IMR-90 (cell line): Measurements from ENCODE around the gene ADGRG6. TPM values are rescaled to one million over a fixed set of nuclear protein-coding genes. Genes with fewer than 3 reads are reported as not detected.

Experiments
- ATAC-seq: fragments of 200-7000 bp; cut with Tn5 transposase; 2 replicates; pipeline ENCODE4 v1.9.1; 2020; ENCODE audit warnings: low read depth, mild to moderate bottlenecking, moderate library complexity
- BruUV-seq: library from RNA; stranded (reverse); fragments of 400-500 nt; replicated peaks from 2 replicates; lab custom pipeline; 2021; lab: Mats Ljungman, UMichigan
- CTCF ChIA-PET: fragments of 300-600 bp; formaldehyde crosslinking; extraction: SDS; loops from one replicate; lab custom pipeline; 2021; ENCODE audit warnings: antibody characterized with exemption; lab: Yijun Ruan, JAX
- POLR2A ChIA-PET: fragments of 300-600 bp; sonication (Branson Sonifier 250); formaldehyde crosslinking; loops from one replicate; lab custom pipeline; 2022; ENCODE audit warnings: antibody characterized with exemption; ENCODE audit not compliant: unreplicated experiment; lab: Charles Lee
- DNase-seq: peaks from one replicate; pipeline ENCODE4 v3.0.0; 2013
- H2AFZ ChIP-seq: replicated peaks from 2 replicates; pipeline ENCODE3; 2013; ENCODE audit warnings: low read length, mild to moderate bottlenecking; ENCODE audit not compliant: poor library complexity
- H2AK5ac ChIP-seq: 2 replicates; pipeline ENCODE4 v1.6.1; 2013; ENCODE audit warnings: low read depth, low read length, inconsistent platforms
- H2AK9ac ChIP-seq: replicated peaks from 2 replicates; pipeline ENCODE3; 2013; ENCODE audit warnings: mild to moderate bottlenecking, low read depth, low read length, moderate library complexity; ENCODE audit not compliant: poor library complexity
- H2BK120ac ChIP-seq: 2 replicates; pipeline ENCODE4 v1.6.1; 2013; ENCODE audit warnings: low read depth, low read length, inconsistent platforms
- H2BK15ac ChIP-seq: 3 replicates; pipeline ENCODE4 v1.6.1; 2013; ENCODE audit warnings: low read depth, low read length, inconsistent platforms
- H2BK20ac ChIP-seq: 2 replicates; pipeline ENCODE4 v1.6.1; 2013; ENCODE audit warnings: low read depth, mild to moderate bottlenecking, inconsistent platforms, low read length, moderate library complexity
- H2BK5ac ChIP-seq: 2 replicates; pipeline ENCODE4 v1.6.1; 2013; ENCODE audit warnings: mild to moderate bottlenecking, low read depth, low read length, inconsistent platforms; ENCODE audit not compliant: poor library complexity, severe bottlenecking
- H3K14ac ChIP-seq: replicated peaks from 2 replicates; pipeline ENCODE4 v1.6.1; 2013; ENCODE audit warnings: low read depth, low read length, inconsistent platforms
- H3K18ac ChIP-seq: 2 replicates; pipeline ENCODE4 v1.6.1; 2013; ENCODE audit warnings: low read depth, low read length, control low read depth
- H3K23ac ChIP-seq: 2 replicates; pipeline ENCODE4 v1.6.1; 2013; ENCODE audit warnings: low read depth, low read length, inconsistent platforms
- H3K27ac ChIP-seq: 2 replicates; pipeline ENCODE4 v1.5.1; 2013; ENCODE audit warnings: mild to moderate bottlenecking, control low read depth, low read length; ENCODE audit not compliant: insufficient read depth
- H3K27me3 ChIP-seq: 2 replicates; pipeline ENCODE4 v1.6.1; 2013; ENCODE audit warnings: low read length; ENCODE audit not compliant: control insufficient read depth, insufficient read depth
- H3K36me3 ChIP-seq: 2 replicates; pipeline ENCODE4 v1.6.1; 2013; ENCODE audit warnings: low read length, mixed read lengths; ENCODE audit not compliant: control insufficient read depth, insufficient read depth
- H3K4ac ChIP-seq: 2 replicates; pipeline ENCODE4 v1.6.1; 2013; ENCODE audit warnings: low read depth, low read length, inconsistent platforms
- H3K4me1 ChIP-seq: 2 replicates; pipeline ENCODE4 v1.6.1; 2013; ENCODE audit warnings: low read length, mixed read lengths; ENCODE audit not compliant: control insufficient read depth, insufficient read depth
- H3K4me2 ChIP-seq: 2 replicates; pipeline ENCODE4 v1.6.1; 2013; ENCODE audit warnings: low read depth, mild to moderate bottlenecking, control low read depth, low read length, moderate library complexity
- H3K4me3 ChIP-seq: 2 replicates; pipeline ENCODE4 v1.5.1; 2013; ENCODE audit warnings: low read depth, mild to moderate bottlenecking, control low read depth, low read length, moderate library complexity; ENCODE audit not compliant: insufficient read depth
- H3K56ac ChIP-seq: 2 replicates; pipeline ENCODE4 v1.6.1; 2013; ENCODE audit warnings: low read length, inconsistent platforms; ENCODE audit not compliant: insufficient read depth; ENCODE audit errors: extremely low read depth
- H3K79me1 ChIP-seq, 2 experiments: 2 replicates each; pipeline ENCODE4 v1.6.1; 2013; ENCODE audit warnings: low read length in 2 of 2, inconsistent platforms in 1 of 2, low read depth in 1 of 2
- H3K9ac ChIP-seq: 2 replicates; pipeline ENCODE4 v1.6.1; 2013; ENCODE audit warnings: low read depth, low read length, control low read depth
- H3K9me1 ChIP-seq: 2 replicates; pipeline ENCODE4 v1.6.1; 2013; ENCODE audit warnings: low read length, inconsistent platforms; ENCODE audit not compliant: insufficient read depth
- H3K9me3 ChIP-seq: 2 replicates; pipeline ENCODE4 v1.6.1; 2013; ENCODE audit warnings: low read length; ENCODE audit not compliant: control insufficient read depth, insufficient read depth
- H4K20me1 ChIP-seq: 2 replicates; pipeline ENCODE4 v1.6.1; 2013; ENCODE audit warnings: low read length, inconsistent platforms; ENCODE audit not compliant: insufficient read depth
- H4K5ac ChIP-seq: 2 replicates; pipeline ENCODE4 v1.6.1; 2013; ENCODE audit warnings: mild to moderate bottlenecking, low read depth, low read length, control low read depth
- H4K8ac ChIP-seq, 2 experiments: 2 replicates each; pipeline ENCODE4 v1.6.1; 2013; ENCODE audit warnings: low read depth in 2 of 2, low read length in 2 of 2, control low read depth in 1 of 2, inconsistent platforms in 1 of 2
- H4K91ac ChIP-seq: 2 replicates; pipeline ENCODE4 v1.6.1; 2013; ENCODE audit warnings: low read depth, low read length, inconsistent platforms; ENCODE audit not compliant: insufficient read depth
- CEBPB ChIP-seq: IDR thresholded peaks from 2 replicates; pipeline ENCODE4 v1.6.1; 2012; ENCODE audit warnings: low read depth, low read length, improper control_type of control experiment
- MAZ ChIP-seq: IDR thresholded peaks from 2 replicates; pipeline ENCODE4 v1.6.1; 2012; ENCODE audit warnings: low read depth, mild to moderate bottlenecking, low read length, improper control_type of control experiment, moderate library complexity, borderline replicate concordance
- MXI1 ChIP-seq: IDR thresholded peaks from 2 replicates; pipeline ENCODE4 v1.6.1; 2012; ENCODE audit warnings: low read depth, mild to moderate bottlenecking, low read length, moderate library complexity, borderline replicate concordance
- USF2 ChIP-seq: fragments of 150-350 bp; IDR thresholded peaks from 2 replicates; pipeline ENCODE4 v1.6.1; 2017; ENCODE audit warnings: mild to moderate bottlenecking, antibody characterized with exemption, low read length, low read depth
- WGBS, 2 experiments: methylation state at CpG; one replicate each; pipeline versions ENCODE4 v1.1.5 to v1.1.7; 2013; ENCODE audit warnings: missing lambda C conversion rate in 2 of 2; ENCODE audit not compliant: insufficient read length in 1 of 2; ENCODE audit errors: extremely low coverage in 2 of 2; 5-methylcytosine and 5-hydroxymethylcytosine counted together
- dilution Hi-C: fragments of 300-500 bp; cut with HindIII; formaldehyde crosslinking; loops from one replicate; pipeline ENCODE4 v1.14.3; 2018; ENCODE audit warnings: low sequenced_read_pairs; ENCODE audit not compliant: unreplicated experiment
- in situ Hi-C: fragments of 300-500 bp; cut with MboI; formaldehyde crosslinking; loops from 3 replicates; pipeline ENCODE4 v1.14.3; 2019; ENCODE audit warnings: low sequenced_read_pairs, inconsistent platforms, mixed read lengths
- intact Hi-C: fragments of 100-400 bp; cut with micrococcal nuclease; formaldehyde crosslinking; loops from 2 replicates; pipeline ENCODE4 v1.10.0; 2022
- polyA plus RNA-seq, 3 experiments: library from polyadenylated mRNA; depleted of rRNA; stranded (reverse); fragments of >200 nt; gene quantifications; 2 replicates each; pipeline ENCODE4 v1.2.3, GENCODE V29; 2012; ENCODE audit warnings: low replicate concordance in 1 of 3
- total RNA-seq: library from RNA; depleted of rRNA; stranded (reverse); fragments of >200 nt; gene quantifications from 2 replicates; pipeline ENCODE4 v1.2.3, GENCODE V29; 2012

The ADGRG6 gene
- total and polyA plus RNA-seq, 2 of the 4 experiments (the other 2 are of a cell fraction), result 10.0 to 20.3 TPM

DNA sequence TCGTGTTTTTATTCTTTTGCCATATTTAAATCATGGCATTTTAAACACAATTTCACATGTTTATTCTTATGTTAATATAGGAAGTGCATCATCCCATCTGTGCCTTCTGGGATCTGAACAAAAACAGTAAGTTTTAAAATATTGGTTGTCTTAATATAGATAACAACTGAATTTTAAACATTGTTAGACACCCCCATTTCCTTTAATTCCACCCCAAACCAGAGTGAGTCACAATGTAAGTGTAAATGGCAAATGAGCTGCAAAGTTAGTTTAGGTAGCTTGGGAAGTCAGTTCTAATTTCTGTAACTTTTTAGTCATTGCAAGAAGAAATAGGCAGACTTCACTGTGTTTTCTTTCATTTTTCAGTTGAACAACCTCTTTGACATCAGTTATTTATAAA is 108.0 kb downstream of the ADGRG6 start:
- peak overlapping the region; percentile 65; the same call in 1 of the 2 replicates for H3K18ac ChIP-seq
- H3K36me3 ChIP-seq, result no peaks in the 10 kb centered on the region
- H3K4ac ChIP-seq, result no peak overlapping the region; the same call in 1 of the 2 replicates
- ATAC-seq (no peak), DNase-seq (no peak)
- ChIA-PET CTCF (no interaction called here), POLR2A (no interaction called here)
- no peaks in the 10 kb centered on the region for H4K20me1 ChIP-seq
- TF ChIP-seq MXI1, result no peak
- no peak for TF ChIP-seq USF2
- TF ChIP-seq CEBPB, result no peak
- no peak for TF ChIP-seq MAZ
- no peak overlapping the region for H2AK5ac ChIP-seq
- no peak overlapping the region for H4K91ac ChIP-seq
- BruUV-seq, result no TSS peak
- H2BK120ac ChIP-seq, result peak overlapping the region; percentile 61; the same call in 1 of the 2 replicates
- 0 out of 2 replicates have a peak overlapping the region, but pooled peaks have one; percentile 42 for H3K14ac ChIP-seq
- H4K8ac ChIP-seq, result peak overlapping the region in 1 of 2 experiments; percentile 49; a peak in 1 of 4 replicates
- no peak overlapping the region; the same call in 1 of the 2 replicates for H3K23ac ChIP-seq
- H2BK5ac ChIP-seq, result peak overlapping the region; percentile 52
- no peaks in the 10 kb centered on the region for H3K9me3 ChIP-seq
- H2BK20ac ChIP-seq, result peak overlapping the region; percentile 63
- no peak overlapping the region; the same call in 1 of the 2 replicates for H4K5ac ChIP-seq
- H3K4me3 ChIP-seq, result no peak overlapping the region
- no CpG with 5 or more reads among the region's 1 CpG for WGBS, 2 experiments
- intact Hi-C loops, result no loop called here
- H3K56ac ChIP-seq, result no peak overlapping the region
- no peak overlapping the region for H2AK9ac ChIP-seq
- dilution Hi-C loops, result no loop called here
- in situ Hi-C loops, result no loop called here
- no peak overlapping the region for H2BK15ac ChIP-seq
- peaks cover 9% of the 10 kb centered on the region for H3K4me1 ChIP-seq
- no peak overlapping the region; the same call in 1 of the 2 replicates for H3K4me2 ChIP-seq
- H2AFZ ChIP-seq, result no peak overlapping the region
- H3K9ac ChIP-seq, result no peak overlapping the region
- no peak overlapping the region for H3K27ac ChIP-seq
- H3K9me1 ChIP-seq, result peaks cover 2% of the 10 kb centered on the region; the same call in 1 of the 2 replicates
- no peaks in the 10 kb centered on the region for H3K27me3 ChIP-seq
- peaks cover 0 to 4% of the 10 kb centered on the region in 2 experiments; a peak in 1 of 4 replicates for H3K79me1 ChIP-seq
